ENCODE measurements around the gene CAPS2.

The CAPS2 gene

GRCh38 chr12:75288860-75289259 is 41.3 kb downstream of the CAPS2 start:
- H3K9ac ChIP-seq (ENCODE audit: low read depth, low read length): no peak overlapping the region
- H3K36me3 ChIP-seq (ENCODE audit: insufficient read depth, low read length): no peaks in the 10 kb centered on the region
- no peaks in the 10 kb centered on the region for H3K9me3 ChIP-seq (ENCODE audit: control insufficient read depth, insufficient read depth, low read length)
- H3K4me1 ChIP-seq (ENCODE audit: insufficient read depth, low read length): no peaks in the 10 kb centered on the region

GRCh38 chr12:75275702-75276101 is 54.4 kb downstream of the CAPS2 start:
- H3K4me1 ChIP-seq (ENCODE audit: insufficient read depth, low read length): no peaks in the 10 kb centered on the region
- H3K36me3 ChIP-seq (ENCODE audit: insufficient read depth, low read length): no peaks in the 10 kb centered on the region
- H3K9ac ChIP-seq (ENCODE audit: low read depth, low read length): no peak overlapping the region
- H3K9me3 ChIP-seq (ENCODE audit: control insufficient read depth, insufficient read depth, low read length): no peaks in the 10 kb centered on the region

- Histone ChIP-seq H3K9ac (ENCODE audit: low read depth, low read length) (no peak overlapping the region), H3K4me1 (ENCODE audit: insufficient read depth, low read length) (no peaks in the 10 kb centered on the region), H3K36me3 (ENCODE audit: insufficient read depth, low read length) (no peaks in the 10 kb centered on the region), H3K9me3 (ENCODE audit: control insufficient read depth, insufficient read depth, low read length) (no peaks in the 10 kb centered on the region)
Observed at GRCh38 chr12:75271576-75271975, 58.5 kb downstream of the CAPS2 start.

DNA sequence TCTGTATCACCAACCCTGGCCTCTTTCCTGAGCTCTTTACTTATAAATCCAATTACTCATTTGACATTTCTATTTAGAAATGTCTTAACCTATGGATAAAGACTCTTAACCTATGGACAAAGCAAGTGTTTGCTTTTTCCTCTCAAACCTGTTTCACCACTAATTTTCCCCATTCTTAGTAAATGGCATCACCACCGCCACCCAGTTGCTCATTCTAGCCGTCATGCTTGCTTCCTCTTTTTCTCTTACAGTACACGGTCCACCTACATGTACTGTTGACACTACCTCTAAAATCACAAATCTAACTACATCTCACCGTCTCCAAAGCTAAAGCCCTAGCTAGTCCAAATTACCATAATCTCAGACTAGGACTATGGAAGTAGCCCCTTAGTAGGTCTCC is 60.0 kb downstream of the CAPS2 start:
- Histone ChIP-seq H3K9ac (ENCODE audit: low read depth, low read length) (no peak overlapping the region), H3K4me1 (ENCODE audit: insufficient read depth, low read length) (no peaks in the 10 kb centered on the region), H3K9me3 (ENCODE audit: control insufficient read depth, insufficient read depth, low read length) (no peaks in the 10 kb centered on the region), H3K36me3 (ENCODE audit: insufficient read depth, low read length) (no peaks in the 10 kb centered on the region)

DNA sequence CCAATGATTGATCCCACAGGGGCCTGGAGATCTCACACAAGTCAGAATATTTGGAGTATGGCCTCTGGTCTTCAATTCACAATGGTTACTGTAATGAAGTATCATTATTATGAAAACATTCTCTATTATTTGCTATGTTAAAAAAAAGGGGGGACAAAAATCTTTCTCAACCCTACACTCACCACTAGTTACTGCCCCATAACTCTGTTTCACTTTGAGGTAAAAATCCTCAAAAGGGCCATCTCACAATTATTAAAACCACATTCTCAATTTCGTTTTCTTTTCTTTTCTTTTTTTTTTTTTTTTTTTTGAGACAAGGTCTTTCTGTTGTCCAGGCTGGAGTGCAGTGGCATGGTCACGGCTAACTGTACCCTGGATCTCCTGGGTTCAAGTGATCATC is 60.9 kb downstream of the CAPS2 start:
- Histone ChIP-seq H3K36me3 (ENCODE audit: insufficient read depth, low read length) (no peaks in the 10 kb centered on the region), H3K9ac (ENCODE audit: low read depth, low read length) (no peak overlapping the region), H3K9me3 (ENCODE audit: control insufficient read depth, insufficient read depth, low read length) (no peaks in the 10 kb centered on the region), H3K4me1 (ENCODE audit: insufficient read depth, low read length) (no peaks in the 10 kb centered on the region)

- Histone ChIP-seq H3K36me3 (ENCODE audit: insufficient read depth, low read length) (no peaks in the 10 kb centered on the region), H3K9ac (ENCODE audit: low read depth, low read length) (no peak overlapping the region), H3K9me3 (ENCODE audit: control insufficient read depth, insufficient read depth, low read length) (no peaks in the 10 kb centered on the region), H3K4me1 (ENCODE audit: insufficient read depth, low read length) (no peaks in the 10 kb centered on the region; the same call in 1 of the 2 replicates)
Observed at GRCh38 chr12:75260316-75260715, 69.8 kb downstream of the CAPS2 start.

DNA sequence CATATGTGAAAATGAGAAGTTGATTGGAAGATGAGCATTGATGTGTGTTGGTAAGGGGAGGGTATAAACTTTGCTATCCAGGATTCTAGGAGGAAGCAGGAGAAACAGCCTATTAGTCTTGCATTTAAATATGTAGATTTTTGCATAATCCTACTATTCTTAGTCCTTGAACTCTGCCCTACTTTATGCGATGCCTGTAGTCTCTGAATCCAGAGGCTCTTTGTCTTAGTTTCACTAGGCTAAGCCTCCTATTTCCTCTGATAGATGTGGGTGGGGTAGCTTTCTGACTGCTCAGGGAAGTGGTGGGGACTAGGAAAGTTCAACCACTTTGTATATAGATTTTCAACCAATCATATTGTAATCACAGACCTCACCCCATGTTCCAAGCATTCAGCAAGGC is 71.0 kb downstream of the CAPS2 start:
- H3K36me3 ChIP-seq (ENCODE audit: insufficient read depth, low read length): no peaks in the 10 kb centered on the region
- H3K9me3 ChIP-seq (ENCODE audit: control insufficient read depth, insufficient read depth, low read length): no peaks in the 10 kb centered on the region
- H3K4me1 ChIP-seq (ENCODE audit: insufficient read depth, low read length): no peaks in the 10 kb centered on the region; the same call in 1 of the 2 replicates
- H3K9ac ChIP-seq (ENCODE audit: low read depth, low read length): no peak overlapping the region

DNA sequence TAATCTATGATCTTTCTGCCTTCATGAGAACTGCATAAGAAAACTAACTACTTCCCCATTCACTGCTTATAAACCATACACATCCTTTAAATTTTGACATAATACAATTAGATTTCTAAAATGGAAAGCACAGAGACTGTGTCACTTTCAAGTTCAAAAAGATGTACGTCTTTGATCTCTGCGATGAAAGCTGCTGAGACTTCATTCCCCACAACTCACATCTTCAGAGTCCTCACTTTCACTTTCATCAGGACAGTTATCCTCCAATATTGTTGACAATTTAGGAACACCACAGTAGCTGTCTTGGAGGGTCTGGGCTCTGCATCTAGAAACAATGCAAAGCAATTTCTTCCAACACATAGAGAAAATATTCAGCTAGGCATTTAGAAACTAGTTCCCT is 72.6 kb downstream of the CAPS2 start:
- no peak overlapping the region for H3K9ac ChIP-seq (ENCODE audit: low read depth, low read length)
- no peaks in the 10 kb centered on the region; the same call in 1 of the 2 replicates for H3K4me1 ChIP-seq (ENCODE audit: insufficient read depth, low read length)
- H3K9me3 ChIP-seq (ENCODE audit: control insufficient read depth, insufficient read depth, low read length): no peaks in the 10 kb centered on the region
- no peaks in the 10 kb centered on the region for H3K36me3 ChIP-seq (ENCODE audit: insufficient read depth, low read length)

DNA sequence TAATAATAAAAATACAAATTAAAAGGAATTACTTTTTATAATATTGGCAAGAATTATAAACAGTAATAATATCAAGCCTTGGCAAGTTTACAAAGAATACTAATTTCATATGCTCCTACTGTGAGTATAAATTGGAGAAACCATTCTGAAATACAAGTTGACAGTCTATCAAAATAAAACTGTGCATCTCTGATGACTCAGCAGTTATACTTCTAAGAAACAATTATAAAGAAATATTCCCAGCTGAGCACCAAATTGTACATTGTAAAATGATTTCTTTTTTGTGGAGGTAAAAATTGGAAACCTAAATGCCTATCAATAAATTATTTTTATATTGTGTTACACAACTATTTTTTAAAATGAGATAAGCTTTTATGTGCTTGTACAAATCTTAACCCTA is 85.0 kb downstream of the CAPS2 start:
- Histone ChIP-seq H3K4me1 (ENCODE audit: insufficient read depth, low read length) (no peaks in the 10 kb centered on the region), H3K9me3 (ENCODE audit: control insufficient read depth, insufficient read depth, low read length) (no peaks in the 10 kb centered on the region), H3K9ac (ENCODE audit: low read depth, low read length) (no peak overlapping the region)

DNA sequence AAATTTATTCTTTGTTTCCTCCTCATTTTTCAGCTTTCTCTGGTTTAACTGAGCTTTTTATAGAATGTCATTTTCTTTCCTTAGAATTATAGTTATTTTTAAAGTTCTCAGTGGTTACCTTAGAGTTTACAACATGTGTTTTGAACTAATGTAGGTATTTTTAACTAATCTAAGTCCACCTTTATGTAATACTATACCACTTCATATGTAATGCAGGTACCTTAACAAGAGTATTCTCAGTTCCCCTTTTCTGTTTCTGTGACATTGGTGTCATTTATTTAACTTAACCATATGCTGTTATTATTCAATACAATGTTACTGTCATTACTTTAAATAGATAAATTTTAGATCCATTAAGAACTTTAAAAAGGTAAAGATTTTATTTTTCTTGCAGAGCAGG is 90.1 kb downstream of the CAPS2 start:
- no peaks in the 10 kb centered on the region for H3K36me3 ChIP-seq (ENCODE audit: insufficient read depth, low read length)
- H3K9ac ChIP-seq (ENCODE audit: low read depth, low read length): no peak overlapping the region
- H3K4me1 ChIP-seq (ENCODE audit: insufficient read depth, low read length): no peaks in the 10 kb centered on the region
- no peaks in the 10 kb centered on the region for H3K9me3 ChIP-seq (ENCODE audit: control insufficient read depth, insufficient read depth, low read length)

More for the DNA sequence above, 85.0 kb downstream of the CAPS2 start:
- H3K36me3 ChIP-seq (ENCODE audit: insufficient read depth, low read length): no peaks in the 10 kb centered on the region

DNA sequence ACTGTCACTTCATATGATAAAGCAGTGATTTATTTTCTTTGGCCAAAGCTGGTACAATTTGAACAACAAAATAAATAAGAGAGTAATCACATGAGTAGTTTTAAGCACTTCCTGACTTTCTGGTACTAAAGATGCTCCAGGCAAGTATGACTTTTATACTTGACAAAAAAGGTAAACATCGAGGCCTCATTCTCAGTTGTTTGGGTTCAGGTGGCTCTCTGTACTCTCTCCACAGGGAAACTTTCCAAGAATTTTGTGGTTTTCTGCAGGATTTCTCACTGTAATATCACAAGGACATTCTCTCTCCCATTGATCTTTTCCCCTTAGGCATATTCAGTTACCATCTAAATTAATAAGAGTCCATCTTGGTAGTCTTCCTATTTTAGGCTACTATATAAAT is 93.9 kb downstream of the CAPS2 start:
- Histone ChIP-seq H3K4me1 (ENCODE audit: insufficient read depth, low read length) (no peaks in the 10 kb centered on the region), H3K9me3 (ENCODE audit: control insufficient read depth, insufficient read depth, low read length) (no peaks in the 10 kb centered on the region), H3K9ac (ENCODE audit: low read depth, low read length) (no peak overlapping the region), H3K36me3 (ENCODE audit: insufficient read depth, low read length) (no peaks in the 10 kb centered on the region)

DNA sequence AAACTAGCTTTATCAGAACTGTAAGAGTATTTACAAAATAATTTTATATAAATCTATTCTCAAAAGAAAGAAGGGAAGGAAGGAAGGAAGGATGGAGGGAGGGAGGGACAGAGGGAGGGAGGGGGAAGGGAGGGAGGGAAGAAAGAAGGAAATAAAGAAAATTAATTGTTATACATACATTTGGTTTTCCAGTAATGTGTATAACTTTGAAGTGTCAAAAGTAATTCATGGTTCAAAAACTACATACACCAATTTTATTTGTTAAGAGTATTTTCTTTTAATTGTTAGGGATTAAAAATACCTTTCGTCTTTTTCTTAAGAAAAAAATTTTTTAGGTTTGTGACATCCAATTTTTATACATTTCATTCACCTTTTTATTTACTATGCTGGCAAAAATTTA is 103.0 kb downstream of the CAPS2 start:
- Histone ChIP-seq H3K9me3 (ENCODE audit: control insufficient read depth, insufficient read depth, low read length) (no peaks in the 10 kb centered on the region), H3K9ac (ENCODE audit: low read depth, low read length) (no peak overlapping the region), H3K36me3 (ENCODE audit: insufficient read depth, low read length) (no peaks in the 10 kb centered on the region), H3K4me1 (ENCODE audit: insufficient read depth, low read length) (no peaks in the 10 kb centered on the region)
